NB4 (cell line): ENCODE measurements around the gene TIMELESS.

Experiments
- POLR2A ChIP-seq: IDR thresholded peaks from 2 replicates; pipeline ENCODE4 v1.6.1; 2011; ENCODE audit warnings: mild to moderate bottlenecking; ENCODE audit not compliant: insufficient read length; ENCODE audit errors: extremely low read depth
- TF ChIP-seq, protein P1 (sequence below): IDR thresholded peaks from one replicate; pipeline ENCODE4 v1.5.1; 2012; ENCODE audit warnings: low read depth, low read length

- TF ChIP-seq, protein P1, sequence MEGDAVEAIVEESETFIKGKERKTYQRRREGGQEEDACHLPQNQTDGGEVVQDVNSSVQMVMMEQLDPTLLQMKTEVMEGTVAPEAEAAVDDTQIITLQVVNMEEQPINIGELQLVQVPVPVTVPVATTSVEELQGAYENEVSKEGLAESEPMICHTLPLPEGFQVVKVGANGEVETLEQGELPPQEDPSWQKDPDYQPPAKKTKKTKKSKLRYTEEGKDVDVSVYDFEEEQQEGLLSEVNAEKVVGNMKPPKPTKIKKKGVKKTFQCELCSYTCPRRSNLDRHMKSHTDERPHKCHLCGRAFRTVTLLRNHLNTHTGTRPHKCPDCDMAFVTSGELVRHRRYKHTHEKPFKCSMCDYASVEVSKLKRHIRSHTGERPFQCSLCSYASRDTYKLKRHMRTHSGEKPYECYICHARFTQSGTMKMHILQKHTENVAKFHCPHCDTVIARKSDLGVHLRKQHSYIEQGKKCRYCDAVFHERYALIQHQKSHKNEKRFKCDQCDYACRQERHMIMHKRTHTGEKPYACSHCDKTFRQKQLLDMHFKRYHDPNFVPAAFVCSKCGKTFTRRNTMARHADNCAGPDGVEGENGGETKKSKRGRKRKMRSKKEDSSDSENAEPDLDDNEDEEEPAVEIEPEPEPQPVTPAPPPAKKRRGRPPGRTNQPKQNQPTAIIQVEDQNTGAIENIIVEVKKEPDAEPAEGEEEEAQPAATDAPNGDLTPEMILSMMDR = no peak
- no peak for TF ChIP-seq POLR2A
Measured at GRCh38 chr12:56366948-56367347, 82.3 kb downstream of the TIMELESS start.
